ENCODE data around the gene GPSM3.
"Not testable (repeated sequence)": the region's sequence is repeated elsewhere in the genome, so short reads cannot be mapped to it uniquely, and the experiment has no call there.

GRCh38 chr6:32186151-32186840, 6.1 kb downstream of the GPSM3 start:
- TF ChIP-seq CTCF (conservative IDR thresholded peaks at IDR 0.05 in 1 of 2, IDR thresholded peaks at IDR 0.05 in 1 of 2; ENCODE audit: low read depth in 1 of 2, low read length in 2 of 2); EZH2 (IDR thresholded peaks at IDR 0.05; ENCODE audit: low read length, missing control alignments): not testable (repeated sequence)
